ENCODE data around the gene ATP5F1C.
"Not testable (repeated sequence)": the region's sequence is repeated elsewhere in the genome, so short reads cannot be mapped to it uniquely, and the experiment has no call there.

ATP5F1C gene

DNA sequence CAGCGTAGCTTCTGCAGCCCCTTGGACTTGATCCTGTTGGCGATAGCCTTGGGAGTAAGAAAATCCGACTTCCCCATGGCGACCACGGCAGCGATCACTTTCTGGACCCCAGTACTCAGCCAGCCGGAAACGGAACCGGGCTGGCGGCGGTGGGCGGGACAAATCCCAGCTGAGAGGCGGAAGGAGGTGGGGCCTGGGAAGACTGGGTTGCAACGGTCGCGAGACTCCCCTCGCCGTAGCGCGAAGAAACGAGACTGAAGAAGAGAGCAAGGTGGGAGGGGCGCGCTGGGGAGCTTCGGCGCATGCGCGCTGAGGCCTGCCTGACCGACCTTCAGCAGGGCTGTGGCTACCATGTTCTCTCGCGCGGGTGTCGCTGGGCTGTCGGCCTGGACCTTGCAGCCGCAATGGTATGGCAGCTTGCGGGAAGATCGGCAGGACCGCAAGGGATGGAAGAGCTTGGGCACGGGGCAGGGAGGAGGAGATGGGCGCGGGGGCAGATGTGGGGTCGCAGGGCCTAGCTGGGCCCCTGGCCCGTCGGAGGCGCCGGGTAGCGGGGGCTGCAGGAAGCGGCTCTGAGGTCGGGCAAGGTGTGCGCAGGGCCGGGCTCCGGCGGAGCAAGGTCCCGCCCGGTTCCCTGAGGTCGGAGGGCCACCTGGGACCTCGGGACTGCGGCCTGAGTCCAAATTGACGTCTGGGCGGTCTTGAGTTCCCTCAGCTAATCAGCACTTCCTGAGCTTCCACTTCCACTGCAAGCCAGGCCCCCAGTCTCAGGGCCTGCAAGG, at the start of gene ATP5F1C, which contains the start of gene KIN:
TSS of gene ATP5F1C (plus strand) at position 321 of the 782 bp plus-strand sequence. CDS start at position 352, 31 bp downstream.
TSS of gene KIN (minus strand) at position 137 of the 782 bp plus-strand sequence. CDS start at position 77, 60 bp downstream.
- in situ Hi-C loops (cut with HindIII; ENCODE audit: low sequenced_read_pairs): no loop called here

DNA sequence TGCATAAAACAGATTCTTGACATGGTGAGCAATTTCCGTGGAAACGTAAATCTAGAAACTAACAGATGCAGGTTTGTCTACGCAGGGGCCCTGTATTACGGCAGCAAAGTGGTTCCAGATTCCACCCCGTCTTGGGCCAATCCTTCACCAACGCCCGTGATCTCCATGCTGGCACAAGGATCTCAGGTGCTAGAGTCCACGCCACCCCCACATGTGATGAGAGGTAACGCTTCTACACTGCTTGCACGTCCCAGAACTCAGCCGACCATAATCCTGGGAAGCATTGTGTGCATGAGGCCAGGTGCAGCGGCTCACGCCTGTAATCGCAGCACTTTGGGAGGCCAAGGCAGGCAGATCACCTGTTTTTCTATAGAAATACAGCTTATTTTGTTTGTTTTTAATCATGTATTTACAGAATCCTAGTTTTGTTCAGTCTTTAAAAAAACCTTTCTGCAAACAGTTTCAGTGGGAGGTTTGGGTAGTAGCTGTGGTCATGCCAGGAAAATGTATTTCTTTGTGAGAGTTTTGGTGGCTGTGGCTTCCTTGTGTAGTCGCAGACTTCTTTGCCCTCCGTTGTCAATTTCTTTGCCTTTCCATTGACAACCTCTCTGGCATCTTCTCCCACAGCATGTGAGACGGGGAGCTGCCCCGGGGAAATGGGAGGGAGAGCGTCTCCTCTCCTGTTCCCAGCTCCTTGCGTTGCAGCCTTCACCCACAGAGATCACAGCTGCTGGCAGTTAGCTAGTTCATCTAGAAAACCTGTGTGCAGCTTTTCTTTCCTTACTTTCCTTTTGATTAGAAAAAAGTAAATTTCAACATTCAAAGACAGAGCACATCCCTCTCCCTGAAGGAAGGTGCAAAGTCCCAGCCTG, 49.2 kb upstream of the ATP5F1C start:
- in situ Hi-C loops (cut with HindIII; ENCODE audit: low sequenced_read_pairs): no loop called here

- in situ Hi-C loops (cut with HindIII; ENCODE audit: low sequenced_read_pairs): no loop called here
Observed at GRCh38 chr10:7744307-7744706, 43.7 kb upstream of the ATP5F1C start.

DNA sequence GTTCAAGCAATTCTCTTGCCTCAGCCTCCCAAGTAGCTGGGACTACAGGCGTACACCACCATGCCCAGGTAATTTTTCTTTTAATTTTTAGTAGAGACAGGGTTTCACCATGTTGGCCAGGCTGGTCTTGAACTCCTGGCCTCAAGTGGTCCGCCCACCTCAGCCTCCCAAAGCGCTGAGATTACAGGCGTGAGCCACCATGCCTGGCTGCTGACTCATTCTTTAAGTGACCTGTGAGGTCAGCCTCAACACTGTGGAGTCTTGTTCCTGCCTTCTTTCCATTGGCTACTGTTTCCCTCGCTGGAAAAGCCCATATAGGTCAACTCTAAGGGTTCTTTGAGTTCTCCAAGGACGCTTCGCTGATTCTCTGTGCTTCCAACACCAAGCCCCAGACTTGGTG, 39.3 kb upstream of the ATP5F1C start:
- in situ Hi-C loops (cut with HindIII; ENCODE audit: low sequenced_read_pairs): not testable (repeated sequence)

GRCh38 chr10:7750222-7750621, 37.8 kb upstream of the ATP5F1C start:
- in situ Hi-C loops (cut with HindIII; ENCODE audit: low sequenced_read_pairs): no loop called here

- in situ Hi-C loops (cut with HindIII; ENCODE audit: low sequenced_read_pairs): no loop called here
Observed at GRCh38 chr10:7752251-7752650, 35.7 kb upstream of the ATP5F1C start.

DNA sequence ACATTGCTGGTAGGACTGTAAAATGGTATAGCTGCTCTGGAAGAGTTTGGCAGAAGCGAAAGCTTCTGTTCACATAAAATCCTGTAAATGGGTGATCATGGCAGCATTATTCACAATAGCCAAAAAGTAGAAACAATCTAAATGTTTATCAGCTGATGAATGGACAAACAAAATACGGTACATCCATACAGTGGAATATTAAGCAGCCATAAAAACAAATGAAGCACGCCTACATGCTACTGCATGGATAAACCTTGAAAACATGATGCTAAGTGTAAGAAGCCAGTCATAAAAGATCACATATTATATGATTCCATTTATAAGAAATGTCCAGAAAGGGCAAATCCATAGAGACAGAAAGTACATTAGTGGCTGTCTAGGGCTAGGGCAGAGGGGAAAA, 32.9 kb upstream of the ATP5F1C start:
- in situ Hi-C loops (cut with HindIII; ENCODE audit: low sequenced_read_pairs): no loop called here

DNA sequence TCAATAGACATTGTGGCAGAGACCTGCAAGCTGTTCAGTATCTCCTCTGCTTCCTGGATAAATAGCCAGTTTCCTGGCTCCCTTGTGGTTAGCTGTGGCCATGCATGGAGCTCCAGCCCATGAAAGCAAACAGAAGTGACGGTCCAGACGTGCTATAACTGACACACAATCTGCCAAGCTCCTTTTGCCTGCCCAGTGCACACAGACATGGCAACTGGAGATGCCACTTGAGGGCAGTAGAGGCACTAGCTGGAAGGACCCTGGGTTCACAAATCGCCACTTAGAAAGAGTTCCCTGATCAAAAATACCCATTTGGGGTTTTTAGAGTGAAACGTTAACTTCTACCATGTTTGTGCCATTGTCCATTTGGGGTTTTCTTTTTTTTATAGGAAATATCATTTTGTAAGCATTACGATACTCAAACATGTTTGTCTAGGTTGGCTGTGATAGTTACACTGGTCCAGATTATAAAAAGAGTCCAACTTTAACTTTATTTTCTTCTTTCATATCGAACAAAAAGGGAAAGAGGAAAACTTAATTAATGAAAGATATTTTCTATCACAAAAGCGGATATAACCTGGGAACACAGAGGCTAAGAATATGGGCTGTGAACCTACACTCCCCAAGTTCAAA, 31.5 kb upstream of the ATP5F1C start:
- in situ Hi-C loops (cut with HindIII; ENCODE audit: low sequenced_read_pairs): no loop called here

- in situ Hi-C loops (cut with HindIII; ENCODE audit: low sequenced_read_pairs): loop anchor here (5.0 kb wide), 1 partner anchor 43 kb away; no protein-coding TSS in a partner anchor
Observed at GRCh38 chr10:7763929-7764328, 24.0 kb upstream of the ATP5F1C start.

DNA sequence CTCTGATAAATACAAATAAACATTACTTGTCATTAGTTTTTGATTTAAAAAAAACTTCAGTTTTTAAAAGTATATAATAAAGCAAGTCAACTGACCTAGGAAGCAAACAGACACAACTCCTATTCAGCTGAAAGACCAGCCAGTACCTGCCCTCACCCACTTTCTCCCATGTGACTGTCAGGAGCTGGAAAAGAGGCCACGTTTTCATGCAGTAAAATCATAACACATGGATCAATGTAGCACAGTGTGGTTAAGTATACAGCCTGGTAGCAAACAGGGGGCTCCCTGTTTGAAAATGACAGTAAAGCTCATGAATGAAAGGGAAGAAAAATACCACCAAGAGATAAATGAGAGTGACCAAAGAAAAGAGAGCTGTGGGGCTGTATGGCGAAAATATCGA, 21.7 kb upstream of the ATP5F1C start:
- in situ Hi-C loops (cut with HindIII; ENCODE audit: low sequenced_read_pairs): no loop called here

GRCh38 chr10:7767209-7767608, 20.8 kb upstream of the ATP5F1C start:
- in situ Hi-C loops (cut with HindIII; ENCODE audit: low sequenced_read_pairs): no loop called here

GRCh38 chr10:7768417-7768816, 19.6 kb upstream of the ATP5F1C start:
- in situ Hi-C loops (cut with HindIII; ENCODE audit: low sequenced_read_pairs): no loop called here

- in situ Hi-C loops (cut with HindIII; ENCODE audit: low sequenced_read_pairs): no loop called here
Observed at GRCh38 chr10:7773845-7774801, 13.9 kb upstream of the ATP5F1C start.

GRCh38 chr10:7776777-7777176, 11.2 kb upstream of the ATP5F1C start:
- in situ Hi-C loops (cut with HindIII; ENCODE audit: low sequenced_read_pairs): no loop called here

DNA sequence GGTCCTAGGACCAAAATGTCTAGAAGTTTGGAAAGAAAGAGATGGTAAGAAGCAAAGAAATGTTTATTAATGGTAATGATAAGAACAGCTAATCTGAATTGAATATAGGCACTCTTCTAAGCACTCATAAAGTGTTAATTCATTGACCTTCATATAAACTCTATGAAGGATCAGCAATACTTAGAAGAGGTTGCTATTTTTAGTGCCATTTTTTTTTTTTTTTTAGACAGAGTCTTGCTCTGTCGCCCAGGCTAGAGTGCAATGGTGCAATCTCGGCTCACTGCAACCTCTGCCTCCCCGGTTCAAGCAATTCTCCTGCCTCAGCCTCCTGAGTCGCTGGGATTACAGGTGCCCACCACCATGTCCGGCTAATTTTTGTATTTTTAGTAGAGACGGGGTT, 5.8 kb upstream of the ATP5F1C start:
- in situ Hi-C loops (cut with HindIII; ENCODE audit: low sequenced_read_pairs): not testable (repeated sequence)

DNA sequence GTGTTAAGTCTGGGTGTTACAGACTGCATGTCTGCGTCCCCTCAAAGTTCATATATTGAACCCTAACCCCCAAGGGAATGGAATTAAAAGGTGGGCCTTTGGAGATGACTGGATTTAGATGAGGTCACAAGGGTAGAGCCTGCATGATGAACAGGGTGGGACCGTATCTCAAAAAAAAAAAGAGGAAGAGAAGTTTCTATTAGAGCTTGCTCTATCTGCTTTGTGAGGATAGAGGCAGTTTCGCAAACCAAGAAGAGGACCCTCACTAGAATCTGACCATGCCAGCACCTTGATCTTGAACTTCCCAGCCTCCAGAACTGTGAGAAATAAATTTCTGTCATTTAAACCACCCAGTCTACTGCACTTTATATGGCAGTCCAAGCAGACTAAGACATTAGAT, 1.5 kb upstream of the ATP5F1C start:
- in situ Hi-C loops (cut with HindIII; ENCODE audit: low sequenced_read_pairs): no loop called here

- in situ Hi-C loops (cut with HindIII; ENCODE audit: low sequenced_read_pairs): no loop called here
Observed at GRCh38 chr10:7787150-7787856, 674 bp upstream of the ATP5F1C start.

- in situ Hi-C loops (cut with HindIII; ENCODE audit: low sequenced_read_pairs): no loop called here
Observed at GRCh38 chr10:7788639-7789286, 786 bp downstream of the ATP5F1C start.

DNA sequence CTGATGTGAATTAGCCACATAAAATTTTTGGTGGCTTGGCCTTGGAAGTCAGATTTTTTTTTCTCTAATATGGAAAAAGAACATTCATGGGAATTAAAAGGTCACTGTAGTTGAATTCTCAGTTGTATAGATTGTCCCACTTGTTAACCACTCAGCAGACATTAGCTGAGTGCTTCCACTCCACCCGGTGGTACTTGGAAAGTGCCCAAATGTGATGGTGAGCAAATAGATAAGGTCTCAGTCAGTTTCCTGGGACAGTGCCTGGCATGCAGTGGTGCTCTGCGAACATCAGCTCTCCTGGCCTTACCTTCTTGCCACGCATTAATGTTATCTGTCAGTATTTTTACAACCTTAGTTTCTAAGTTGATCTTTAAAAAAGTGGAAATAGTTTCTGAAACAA, 1.4 kb downstream of the ATP5F1C start:
- in situ Hi-C loops (cut with HindIII; ENCODE audit: low sequenced_read_pairs): no loop called here

All from endothelial cell of hepatic sinusoid (primary cell).